Neural cell (in vitro differentiated cells): Measurements from ENCODE around the gene DND1. TPM values are rescaled to one million over a fixed set of nuclear protein-coding genes. Genes with fewer than 3 reads are reported as not detected.
"Not testable (repeated sequence)": the region's sequence is repeated elsewhere in the genome, so short reads cannot be mapped to it uniquely, and the experiment has no call there.

ENCODE experiments used
- H2AFZ ChIP-seq: fragments of 200-600, 300-800 bp; sonication (generic), shearing (Covaris generic); 2 replicates; pipeline ENCODE4 v1.6.0; 2014; ENCODE audit warnings: low read depth, mild to moderate bottlenecking, antibody characterized with exemption, low read length, moderate library complexity
- H3F3A ChIP-seq: fragments of 200-600 bp; shearing (Covaris generic); 2 replicates; pipeline ENCODE4 v1.6.1; 2016; ENCODE audit warnings: mild to moderate bottlenecking, moderate library complexity, mixed read lengths, antibody characterized with exemption, low read length; ENCODE audit not compliant: insufficient read depth, poor library complexity, severe bottlenecking
- H3K27ac ChIP-seq: fragments of 200-600, 300-800 bp; sonication (generic), shearing (Covaris generic); 2 replicates; pipeline ENCODE4 v1.5.1; 2014; ENCODE audit warnings: mild to moderate bottlenecking, low read length, moderate library complexity
- H3K27me3 ChIP-seq: fragments of 300-800, 200-600 bp; sonication (generic), shearing (Covaris generic); 2 replicates; pipeline ENCODE4 v1.6.0; 2014; ENCODE audit warnings: mild to moderate bottlenecking, low read depth, low read length, moderate library complexity; ENCODE audit not compliant: insufficient read depth
- H3K36me3 ChIP-seq: fragments of 300-800, 200-600 bp; sonication (generic), shearing (Covaris generic); 2 replicates; pipeline ENCODE4 v1.5.1; 2014; ENCODE audit warnings: mild to moderate bottlenecking, antibody characterized with exemption, low read length, moderate library complexity; ENCODE audit not compliant: insufficient read depth
- H3K4me2 ChIP-seq: fragments of 300-800, 200-600 bp; sonication (generic), shearing (Covaris generic); 2 replicates; pipeline ENCODE4 v1.6.0; 2014; ENCODE audit warnings: mild to moderate bottlenecking, low read length
- H3K4me3 ChIP-seq: fragments of 300-800, 200-600 bp; sonication (generic), shearing (Covaris generic); 2 replicates; pipeline ENCODE4 v1.5.1; 2014; ENCODE audit warnings: mild to moderate bottlenecking, low read length, moderate library complexity
- H3K79me2 ChIP-seq: fragments of 200-600 bp; shearing (Covaris generic); replicated peaks from 2 replicates; pipeline ENCODE4 v1.6.0; 2014; ENCODE audit warnings: mild to moderate bottlenecking, low read length, moderate library complexity; ENCODE audit not compliant: insufficient read depth
- H3K9ac ChIP-seq: fragments of 300-800, 200-600 bp; sonication (generic), shearing (Covaris generic); 2 replicates; pipeline ENCODE4 v1.6.1; 2016; ENCODE audit warnings: mild to moderate bottlenecking, low read length, mixed read lengths
- H3K9me2 ChIP-seq: fragments of 200-600 bp; shearing (Covaris generic); 2 replicates; pipeline ENCODE4 v1.6.1; 2016; ENCODE audit warnings: mild to moderate bottlenecking, low read length, mixed read lengths; ENCODE audit not compliant: insufficient read depth
- H3K9me3 ChIP-seq: fragments of 200-600, 300-800 bp; sonication (generic), shearing (Covaris generic); 2 replicates; pipeline ENCODE4 v1.6.1; 2016; ENCODE audit warnings: mild to moderate bottlenecking, mixed run types, low read length, moderate library complexity, mixed read lengths
- H4K20me1 ChIP-seq: fragments of 200-600 bp; shearing (Covaris generic); 2 replicates; pipeline ENCODE4 v1.6.1; 2016; ENCODE audit warnings: mild to moderate bottlenecking, mixed run types; ENCODE audit not compliant: insufficient read depth
- CTCF ChIP-seq: fragments of 450-650 bp; IDR thresholded peaks from 2 replicates; pipeline ENCODE4 v1.5.1; 2014; ENCODE audit warnings: antibody characterized with exemption, mild to moderate bottlenecking, moderate library complexity; ENCODE audit not compliant: poor library complexity, severe bottlenecking
- EP300 ChIP-seq: fragments of 450-650 bp; conservative IDR thresholded peaks from 2 replicates; pipeline ENCODE4 v1.6.1; 2014; ENCODE audit warnings: antibody characterized with exemption, mild to moderate bottlenecking, moderate library complexity; ENCODE audit not compliant: poor library complexity, severe bottlenecking
- EZH2 ChIP-seq: fragments of 200-600, 300-800 bp; shearing (Covaris generic), sonication (generic); IDR thresholded peaks from 2 replicates; pipeline ENCODE4 v1.6.1; 2014; ENCODE audit warnings: antibody characterized with exemption, low read length, borderline replicate concordance, mild to moderate bottlenecking; ENCODE audit not compliant: insufficient read depth, poor library complexity, severe bottlenecking
- MXI1 ChIP-seq: fragments of 450-650 bp; conservative IDR thresholded peaks from 2 replicates; pipeline ENCODE4 v1.6.1; 2014; ENCODE audit warnings: antibody characterized with exemption, mild to moderate bottlenecking; ENCODE audit not compliant: poor library complexity, severe bottlenecking
- POLR2AphosphoS5 ChIP-seq: IDR thresholded peaks from 2 replicates; pipeline ENCODE4 v1.6.1; 2012
- RAD21 ChIP-seq: fragments of 450-650 bp; conservative IDR thresholded peaks from 2 replicates; pipeline ENCODE4 v1.6.1; 2014; ENCODE audit warnings: antibody characterized with exemption, mild to moderate bottlenecking, moderate library complexity
- REST ChIP-seq: IDR thresholded peaks from 2 replicates; pipeline ENCODE4 v1.6.1; 2012; ENCODE audit warnings: borderline replicate concordance
- SMC3 ChIP-seq: fragments of 450-650 bp; conservative IDR thresholded peaks from 2 replicates; pipeline ENCODE4 v1.6.1; 2014; ENCODE audit warnings: antibody characterized with exemption, mild to moderate bottlenecking, moderate library complexity; ENCODE audit not compliant: poor library complexity
- TAF1 ChIP-seq: IDR thresholded peaks from 2 replicates; pipeline ENCODE4 v1.6.1; 2012; ENCODE audit warnings: low read depth
- polyA minus RNA-seq: library from RNA; depleted of rRNA, polyadenylated mRNA; stranded (reverse); fragments of >200 nt; gene quantifications from 2 replicates; pipeline ENCODE4 v1.2.3, GENCODE V29; 2014
- polyA plus RNA-seq: library from polyadenylated mRNA; depleted of rRNA; stranded (reverse); fragments of >200 nt; gene quantifications from 2 replicates; pipeline ENCODE4 v1.2.3, GENCODE V29; 2014

Gene DND1
- polyA plus RNA-seq (4.2 and 4.4 TPM in 2 replicates), polyA minus RNA-seq (1.2 and 2.0 TPM in 2 replicates)

- H3K9me3 ChIP-seq = no peaks in the 10 kb centered on the region
- TF ChIP-seq REST (no peak), EZH2 (no peak), SMC3 (no peak)
- no peaks in the 10 kb centered on the region for H3K27me3 ChIP-seq
- H3K9me2 ChIP-seq = no peaks in the 10 kb centered on the region
- H3F3A ChIP-seq = no peaks in the 10 kb centered on the region
- no peaks in the 10 kb centered on the region for H3K79me2 ChIP-seq
- peaks cover 20% of the 10 kb centered on the region for H3K36me3 ChIP-seq
- H3K4me3 ChIP-seq = no peak within 1 kb of the TSS
- H4K20me1 ChIP-seq = no peaks in the 10 kb centered on the region
- H3K9ac ChIP-seq = no peak within 1 kb of the TSS
- H3K4me2 ChIP-seq = no peak within 1 kb of the TSS
- H3K27ac ChIP-seq = no peak within 1 kb of the TSS
- H2AFZ ChIP-seq = no peak within 1 kb of the TSS
These were observed at the start of gene DND1 for GRCh38 chr5:140673187-140673976. DND1 (minus strand) TSS chr5:140673576; CDS start chr5:140673542, 34 bp downstream.

- H2AFZ ChIP-seq, H3K9ac ChIP-seq, H3K9me3 ChIP-seq, H3F3A ChIP-seq, H3K4me2 ChIP-seq, H3K4me3 ChIP-seq, H3K79me2 ChIP-seq, H4K20me1 ChIP-seq, H3K9me2 ChIP-seq, H3K36me3 ChIP-seq, H3K27me3 ChIP-seq, H3K27ac ChIP-seq: not testable (repeated sequence)
These were observed 48.0 kb upstream of the DND1 start for GRCh38 chr5:140721395-140721794.

- H3K27me3 ChIP-seq, H3K9me2 ChIP-seq, H3F3A ChIP-seq, H4K20me1 ChIP-seq, H3K36me3 ChIP-seq, H3K4me3 ChIP-seq, H3K79me2 ChIP-seq, H2AFZ ChIP-seq, H3K4me2 ChIP-seq, H3K27ac ChIP-seq, H3K9ac ChIP-seq, H3K9me3 ChIP-seq: not testable (repeated sequence)
These were observed 47.4 kb upstream of the DND1 start for GRCh38 chr5:140720738-140721137.

GRCh38 chr5:140718266-140718592 lies 44.9 kb upstream of the DND1 start:
- TF ChIP-seq MXI1 = no peak
- TF ChIP-seq EP300 = no peak
- TF ChIP-seq TAF1 = no peak
- TF ChIP-seq POLR2AphosphoS5 = no peak
- TF ChIP-seq EZH2 = no peak
- TF ChIP-seq CTCF = no peak
- no peak for TF ChIP-seq REST
- TF ChIP-seq RAD21 = no peak
- TF ChIP-seq SMC3 = no peak
- Histone ChIP-seq H3K27me3 (no peaks in the 10 kb centered on the region), H4K20me1 (no peaks in the 10 kb centered on the region), H3K9me2 (no peaks in the 10 kb centered on the region), H3K27ac (no peak overlapping the region), H2AFZ (no peak overlapping the region), H3K36me3 (no peaks in the 10 kb centered on the region), H3K9ac (no peak overlapping the region), H3K4me2 (no peak overlapping the region), H3K4me3 (no peak overlapping the region), H3K9me3 (no peaks in the 10 kb centered on the region), H3F3A (no peaks in the 10 kb centered on the region), H3K79me2 (no peaks in the 10 kb centered on the region)
